Nephron (organoid): Measurements from ENCODE around the gene TRAK2.

ENCODE experiments used
- H3K27ac Mint-ChIP-seq, 3 experiments: 2 replicates each; pipeline ENCODE4 v1.8.0; 2020; ENCODE audit warnings: mixed read lengths in 3 of 3, mild to moderate bottlenecking in 2 of 3, moderate library complexity in 1 of 3
- H3K27me3 Mint-ChIP-seq: 2 replicates; pipeline ENCODE4 v1.8.0; 2021; ENCODE audit warnings: low read depth, mild to moderate bottlenecking, moderate library complexity, mixed read lengths
- H3K36me3 Mint-ChIP-seq: 2 replicates; pipeline ENCODE4 v1.8.0; 2020; ENCODE audit warnings: low read depth, mixed read lengths
- H3K4me1 Mint-ChIP-seq: 2 replicates; pipeline ENCODE4 v1.8.0; 2020; ENCODE audit warnings: mixed read lengths
- H3K4me3 Mint-ChIP-seq, 3 experiments: 2 replicates each; pipeline ENCODE4 v1.8.0; 2020; ENCODE audit warnings: mild to moderate bottlenecking in 3 of 3, mixed read lengths in 3 of 3, moderate library complexity in 2 of 3
- H3K9me3 Mint-ChIP-seq: 2 replicates; pipeline ENCODE4 v1.8.0; 2020; ENCODE audit warnings: mixed read lengths
- CTCF ChIP-seq, 3 experiments: fragments of 200-600 bp; sonication (generic); IDR thresholded peaks; one replicate each; pipeline ENCODE4 v1.5.0; 2021; ENCODE audit warnings: antibody characterized with exemption in 3 of 3; ENCODE audit not compliant: unreplicated experiment in 3 of 3

The TRAK2 gene

GRCh38 chr2:201327678-201328077 is 123.6 kb downstream of the TRAK2 start:
- TF ChIP-seq CTCF (IDR thresholded peaks at IDR 0.05; ENCODE audit: unreplicated experiment in 3 of 3): no peak
- Mint-ChIP-seq H3K4me3 (no peak overlapping the region), H3K9me3 (peaks cover 38% of the 10 kb centered on the region), H3K27ac (no peak overlapping the region), H3K27me3 (no peaks in the 10 kb centered on the region), H3K4me1 (no peaks in the 10 kb centered on the region), H3K36me3 (peaks cover 3% of the 10 kb centered on the region)
